Spinal cord (tissue), 10 donors: ENCODE results near the gene HBM. TPM values are rescaled to one million over a fixed set of nuclear protein-coding genes. Genes with fewer than 3 reads are reported as not detected.
A peak's percentile ranks its signal among the peaks of the same experiment; 100 is the strongest.

Experiments used
- DNase-seq, 6 donors: peaks; one replicate each; pipeline versions ENCODE4 v3.0.0 to v3.0.0-alpha.2; 2013 to 2015; ENCODE audit warnings: low spot score in 6 of 6, low read depth in 4 of 6
- H3K27ac ChIP-seq: one replicate; pipeline ENCODE4 v1.5.1; 2013; ENCODE audit warnings: low read depth, low read length, control low read depth
- H3K27me3 ChIP-seq: one replicate; pipeline ENCODE4 v1.6.1; 2013; ENCODE audit warnings: low read length; ENCODE audit not compliant: control insufficient read depth, insufficient read depth
- H3K36me3 ChIP-seq: one replicate; pipeline ENCODE4 v1.6.1; 2013; ENCODE audit warnings: low read length; ENCODE audit not compliant: control insufficient read depth, insufficient read depth
- H3K4me1 ChIP-seq: one replicate; pipeline ENCODE4 v1.6.1; 2013; ENCODE audit warnings: low read length; ENCODE audit not compliant: control insufficient read depth, insufficient read depth
- H3K4me3 ChIP-seq: one replicate; pipeline ENCODE4 v1.5.1; 2013; ENCODE audit warnings: low read depth, low read length, control low read depth
- H3K9me3 ChIP-seq: one replicate; pipeline ENCODE4 v1.6.1; 2013; ENCODE audit warnings: low read length; ENCODE audit not compliant: control insufficient read depth, insufficient read depth
- WGBS: methylation state at CpG from one replicate; pipeline ENCODE4 v1.1.5; 2013; ENCODE audit warnings: missing lambda C conversion rate; ENCODE audit not compliant: insufficient coverage; 5-methylcytosine and 5-hydroxymethylcytosine counted together
- polyA plus RNA-seq, 2 donors: library from polyadenylated mRNA; unstranded; fragments of 120-200 nt; gene quantifications; one replicate each; pipeline ENCODE4 v1.2.1, GENCODE V29; 2013; ENCODE audit not compliant: insufficient read length in 2 of 2
- total RNA-seq, 2 donors: library from RNA; depleted of rRNA in 1 of 2; stranded (reverse); fragments of 120-200 nt in 1 of 2; fragments of >200 nt in 1 of 2; gene quantifications; one replicate each; pipeline versions ENCODE4 v1.2.3 to v1.2.4, GENCODE V29; 2013 to 2014
- donor health status: healthy.

Gene HBM
- total and polyA plus RNA-seq, 4 donors = 5.4 to 56.1 (median 19.6) TPM

GRCh38 chr16:180681-181564 is 15.1 kb downstream of the HBM start:
- peaks cover 21% of the 10 kb centered on the region for H3K36me3 ChIP-seq
- peaks cover 23% of the 10 kb centered on the region for H3K4me1 ChIP-seq
- H3K9me3 ChIP-seq = no peaks in the 10 kb centered on the region
- H3K27ac ChIP-seq = no peak overlapping the region
- WGBS = under 1% methylated on average over 89 of the region's 89 CpGs
- peaks cover 33% of the 10 kb centered on the region for H3K27me3 ChIP-seq
- H3K4me3 ChIP-seq = peak overlapping the region; percentile 35
- peak in 4 of 6 donors; percentile 38 to 86 (median 63) for DNase-seq

- H3K27ac ChIP-seq = no peak overlapping the region
- peak in 1 of 6 donors; percentile 10 for DNase-seq
- peaks cover 22% of the 10 kb centered on the region for H3K36me3 ChIP-seq
- WGBS = 16% methylated on average over 20 of the region's 22 CpGs
- peaks cover 23% of the 10 kb centered on the region for H3K4me1 ChIP-seq
- no peaks in the 10 kb centered on the region for H3K9me3 ChIP-seq
- H3K4me3 ChIP-seq = no peak overlapping the region
- H3K27me3 ChIP-seq = peaks cover 33% of the 10 kb centered on the region
These were observed 15.8 kb downstream of the HBM start for GRCh38 chr16:181565-182021.

GRCh38 chr16:183005-183404 is 17.2 kb downstream of the HBM start:
- WGBS = 89% methylated on average over 7 of the region's 7 CpGs
- DNase-seq = no peak
- H3K9me3 ChIP-seq = no peaks in the 10 kb centered on the region
- peaks cover 19% of the 10 kb centered on the region for H3K4me1 ChIP-seq
- peaks cover 24% of the 10 kb centered on the region for H3K27me3 ChIP-seq
- no peak overlapping the region for H3K4me3 ChIP-seq
- peaks cover 32% of the 10 kb centered on the region for H3K36me3 ChIP-seq
- H3K27ac ChIP-seq = no peak overlapping the region

- Histone ChIP-seq H3K36me3 (peaks cover 55% of the 10 kb centered on the region), H3K4me1 (peaks cover 14% of the 10 kb centered on the region), H3K27me3 (peaks cover 5% of the 10 kb centered on the region), H3K9me3 (no peaks in the 10 kb centered on the region), H3K4me3 (no peak overlapping the region), H3K27ac (no peak overlapping the region)
- WGBS = 86% methylated on average over 12 of the region's 13 CpGs
- no peak for DNase-seq
These were observed 19.4 kb downstream of the HBM start for GRCh38 chr16:185213-185612.

GRCh38 chr16:185691-186090 is 19.9 kb downstream of the HBM start:
- peaks cover 5% of the 10 kb centered on the region for H3K27me3 ChIP-seq
- no peaks in the 10 kb centered on the region for H3K9me3 ChIP-seq
- no peak for DNase-seq
- H3K27ac ChIP-seq = no peak overlapping the region
- H3K36me3 ChIP-seq = peaks cover 59% of the 10 kb centered on the region
- WGBS = 100% methylated on average over 1 of the region's 11 CpGs
- H3K4me1 ChIP-seq = peaks cover 11% of the 10 kb centered on the region
- no peak overlapping the region for H3K4me3 ChIP-seq

- no peak for DNase-seq
These were observed 21.6 kb downstream of the HBM start for GRCh38 chr16:187330-187729.

GRCh38 chr16:188674-189073 is 22.9 kb downstream of the HBM start:
- Histone ChIP-seq H3K4me3 (no peak overlapping the region), H3K27ac (no peak overlapping the region), H3K9me3 (no peaks in the 10 kb centered on the region), H3K36me3 (peaks cover 86% of the 10 kb centered on the region), H3K27me3 (no peaks in the 10 kb centered on the region), H3K4me1 (no peaks in the 10 kb centered on the region)
- no peak for DNase-seq
- 87% methylated on average over 5 of the region's 8 CpGs for WGBS

More at GRCh38 chr16:187330-187729, 21.6 kb downstream of the HBM start:
- H3K27ac ChIP-seq = no peak overlapping the region
- H3K27me3 ChIP-seq = no peaks in the 10 kb centered on the region
- WGBS = 100% methylated on average over 7 of the region's 8 CpGs
- no peaks in the 10 kb centered on the region for H3K9me3 ChIP-seq
- H3K4me1 ChIP-seq = no peaks in the 10 kb centered on the region
- peaks cover 76% of the 10 kb centered on the region for H3K36me3 ChIP-seq
- H3K4me3 ChIP-seq = no peak overlapping the region

- Histone ChIP-seq H3K36me3 (peaks cover 88% of the 10 kb centered on the region), H3K27ac (no peak overlapping the region), H3K4me3 (no peak overlapping the region), H3K27me3 (no peaks in the 10 kb centered on the region), H3K9me3 (no peaks in the 10 kb centered on the region), H3K4me1 (no peaks in the 10 kb centered on the region)
- WGBS = 96% methylated on average over 34 of the region's 34 CpGs
- DNase-seq = no peak
These were observed 23.9 kb downstream of the HBM start for GRCh38 chr16:189604-190186.

GRCh38 chr16:191831-192230 is 26.1 kb downstream of the HBM start:
- Histone ChIP-seq H3K27me3 (no peaks in the 10 kb centered on the region), H3K4me3 (no peak overlapping the region), H3K36me3 (peaks cover 97% of the 10 kb centered on the region), H3K9me3 (no peaks in the 10 kb centered on the region), H3K4me1 (no peaks in the 10 kb centered on the region), H3K27ac (no peak overlapping the region)
- DNase-seq = no peak
- WGBS = 91% methylated on average over 3 of the region's 4 CpGs
